Peyer's patch (tissue), 4 donors: ENCODE results near the gene YLPM1.

Experiments
- POLR2A ChIP-seq, 2 donors: fragments of 450-650 bp; IDR thresholded peaks; one replicate each; pipeline ENCODE4 v1.5.1; 2017; ENCODE audit warnings: antibody characterized with exemption in 2 of 2, mild to moderate bottlenecking in 2 of 2, moderate library complexity in 2 of 2
- TF ChIP-seq, protein P1 (sequence below), 6 experiments: fragments of 450-650 bp in 4 of 6; fragments of 200-600 bp in 2 of 6; sonication (generic) in 1 of 6; IDR thresholded peaks; one replicate each; pipeline ENCODE4 v1.5.1; 2017 to 2019; ENCODE audit warnings: antibody characterized with exemption in 6 of 6, mild to moderate bottlenecking in 3 of 6, moderate library complexity in 1 of 6

DNA sequence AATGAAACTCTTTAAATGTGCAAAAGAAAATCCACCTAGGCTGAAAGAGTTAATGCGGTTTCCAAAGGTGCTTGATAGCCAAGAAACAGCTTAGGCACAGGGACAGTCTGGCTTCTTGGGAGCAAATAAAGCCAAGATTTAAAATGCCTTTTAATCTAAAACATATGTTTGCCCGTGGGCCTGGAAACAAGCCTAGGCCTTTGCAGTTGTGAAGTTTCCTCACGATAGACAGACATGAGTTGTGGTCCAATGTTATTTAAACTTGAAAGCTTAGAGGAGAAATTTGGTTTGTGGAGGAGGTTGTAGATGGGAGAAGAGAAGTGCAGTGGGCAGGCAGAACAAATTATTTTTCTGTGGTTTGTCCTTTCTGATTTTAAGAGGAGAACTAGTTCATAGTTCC, 83.1 kb downstream of the YLPM1 start:
- TF ChIP-seq, protein P1, sequence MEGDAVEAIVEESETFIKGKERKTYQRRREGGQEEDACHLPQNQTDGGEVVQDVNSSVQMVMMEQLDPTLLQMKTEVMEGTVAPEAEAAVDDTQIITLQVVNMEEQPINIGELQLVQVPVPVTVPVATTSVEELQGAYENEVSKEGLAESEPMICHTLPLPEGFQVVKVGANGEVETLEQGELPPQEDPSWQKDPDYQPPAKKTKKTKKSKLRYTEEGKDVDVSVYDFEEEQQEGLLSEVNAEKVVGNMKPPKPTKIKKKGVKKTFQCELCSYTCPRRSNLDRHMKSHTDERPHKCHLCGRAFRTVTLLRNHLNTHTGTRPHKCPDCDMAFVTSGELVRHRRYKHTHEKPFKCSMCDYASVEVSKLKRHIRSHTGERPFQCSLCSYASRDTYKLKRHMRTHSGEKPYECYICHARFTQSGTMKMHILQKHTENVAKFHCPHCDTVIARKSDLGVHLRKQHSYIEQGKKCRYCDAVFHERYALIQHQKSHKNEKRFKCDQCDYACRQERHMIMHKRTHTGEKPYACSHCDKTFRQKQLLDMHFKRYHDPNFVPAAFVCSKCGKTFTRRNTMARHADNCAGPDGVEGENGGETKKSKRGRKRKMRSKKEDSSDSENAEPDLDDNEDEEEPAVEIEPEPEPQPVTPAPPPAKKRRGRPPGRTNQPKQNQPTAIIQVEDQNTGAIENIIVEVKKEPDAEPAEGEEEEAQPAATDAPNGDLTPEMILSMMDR (IDR thresholded peaks at IDR 0.05): no peak
- TF ChIP-seq POLR2A (IDR thresholded peaks at IDR 0.05): no peak
